GM13977 (cell line): ENCODE results near the gene LETMD1.

ENCODE experiments used
- DNase-seq: peaks from one replicate; pipeline ENCODE4 v3.0.0; 2012; ENCODE audit warnings: low spot score
- in situ Hi-C: fragments of 300-500 bp; cut with MboI; formaldehyde crosslinking; loops from one replicate; pipeline ENCODE4 v1.12.0; 2022; ENCODE audit warnings: low sequenced_read_pairs, low pct_unique_long_range_greater_than_20kb, mixed read lengths, inconsistent platforms; ENCODE audit not compliant: unreplicated experiment
- TF ChIP-seq, protein P1 (sequence below): IDR thresholded peaks from 2 replicates; pipeline ENCODE4 v1.5.1; 2012; ENCODE audit warnings: mild to moderate bottlenecking, control low read depth; ENCODE audit not compliant: insufficient read depth; ENCODE audit errors: extremely low read depth, missing control alignments

LETMD1 gene

DNA sequence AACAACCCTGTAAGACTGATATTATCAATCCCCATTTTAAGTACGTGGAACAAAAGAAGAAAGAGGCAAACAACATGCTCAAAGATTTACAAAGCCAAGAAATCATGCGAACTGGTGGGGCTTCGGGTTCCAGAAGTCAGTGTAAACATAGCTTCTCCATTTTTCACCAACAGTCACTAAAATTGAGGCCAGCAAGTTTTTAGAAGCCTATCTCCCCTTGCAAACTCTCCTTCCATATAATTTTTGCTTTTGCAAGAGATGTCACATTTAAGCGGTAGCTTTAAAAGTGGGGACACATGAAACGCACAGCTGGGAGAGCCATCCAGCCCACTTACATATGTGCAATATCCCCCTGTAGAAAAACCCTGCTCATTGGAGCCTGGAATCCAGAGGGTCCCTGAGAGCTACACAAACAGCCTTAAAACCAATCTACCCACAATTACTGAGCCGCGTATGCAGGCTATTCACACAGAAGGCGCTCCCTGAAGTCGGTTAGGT lies 22.7 kb upstream of the LETMD1 start:
- TF ChIP-seq, protein P1, sequence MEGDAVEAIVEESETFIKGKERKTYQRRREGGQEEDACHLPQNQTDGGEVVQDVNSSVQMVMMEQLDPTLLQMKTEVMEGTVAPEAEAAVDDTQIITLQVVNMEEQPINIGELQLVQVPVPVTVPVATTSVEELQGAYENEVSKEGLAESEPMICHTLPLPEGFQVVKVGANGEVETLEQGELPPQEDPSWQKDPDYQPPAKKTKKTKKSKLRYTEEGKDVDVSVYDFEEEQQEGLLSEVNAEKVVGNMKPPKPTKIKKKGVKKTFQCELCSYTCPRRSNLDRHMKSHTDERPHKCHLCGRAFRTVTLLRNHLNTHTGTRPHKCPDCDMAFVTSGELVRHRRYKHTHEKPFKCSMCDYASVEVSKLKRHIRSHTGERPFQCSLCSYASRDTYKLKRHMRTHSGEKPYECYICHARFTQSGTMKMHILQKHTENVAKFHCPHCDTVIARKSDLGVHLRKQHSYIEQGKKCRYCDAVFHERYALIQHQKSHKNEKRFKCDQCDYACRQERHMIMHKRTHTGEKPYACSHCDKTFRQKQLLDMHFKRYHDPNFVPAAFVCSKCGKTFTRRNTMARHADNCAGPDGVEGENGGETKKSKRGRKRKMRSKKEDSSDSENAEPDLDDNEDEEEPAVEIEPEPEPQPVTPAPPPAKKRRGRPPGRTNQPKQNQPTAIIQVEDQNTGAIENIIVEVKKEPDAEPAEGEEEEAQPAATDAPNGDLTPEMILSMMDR: no peak
- in situ Hi-C loops: no loop called here
- DNase-seq: no peak

DNA sequence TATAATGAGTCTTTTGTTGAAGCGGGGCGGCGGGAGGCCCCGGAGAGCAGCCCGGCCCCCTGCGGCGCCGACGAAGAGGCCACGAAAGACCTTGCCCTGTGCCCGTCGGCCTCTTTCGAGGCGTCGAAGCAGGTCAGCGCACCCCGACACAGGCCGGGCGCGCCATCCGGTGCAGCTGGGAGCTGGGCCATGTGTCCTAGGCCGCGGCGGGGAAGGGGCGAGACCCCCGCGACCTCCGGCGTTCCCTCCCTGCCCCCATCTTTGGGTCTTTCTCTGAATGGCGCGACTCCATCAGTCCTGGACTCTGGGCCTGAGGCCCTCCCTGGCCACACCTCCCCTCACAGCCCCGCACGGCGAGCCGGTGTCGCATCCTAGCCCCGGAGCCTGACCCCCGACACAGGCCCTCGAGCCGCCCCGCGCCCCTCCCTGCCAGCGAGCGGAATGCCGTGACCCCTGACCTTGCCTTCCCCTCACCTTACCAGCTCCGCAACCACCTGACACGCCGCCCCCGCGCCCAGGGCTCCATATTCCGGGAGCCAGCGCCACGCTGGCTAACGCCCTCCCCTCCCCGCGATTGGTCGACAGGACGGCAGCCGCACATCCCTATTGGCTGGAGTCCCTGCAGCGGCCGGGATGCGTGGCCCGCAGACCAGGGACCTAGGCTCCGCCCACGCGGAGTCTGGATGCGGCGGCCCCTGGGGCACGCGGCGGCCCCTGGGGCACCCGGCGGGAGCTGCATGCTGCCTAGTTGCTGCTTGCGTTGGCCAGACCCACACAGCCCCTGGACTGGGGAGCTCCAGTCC lies 22.1 kb upstream of the LETMD1 start, which contains the start of gene SLC11A2:
SLC11A2 (minus strand) TSS at position 549 of the 803 bp plus-strand sequence. CDS start 15,656 bp downstream, outside the sequence.
- DNase-seq: peak; percentile 96
- TF ChIP-seq, protein P1: no peak
- in situ Hi-C loops: no loop called here

- TF ChIP-seq, protein P1: no peak
- in situ Hi-C loops: no loop called here
- no peak for DNase-seq
Observed at GRCh38 chr12:51027342-51027835, 20.7 kb upstream of the LETMD1 start.

DNA sequence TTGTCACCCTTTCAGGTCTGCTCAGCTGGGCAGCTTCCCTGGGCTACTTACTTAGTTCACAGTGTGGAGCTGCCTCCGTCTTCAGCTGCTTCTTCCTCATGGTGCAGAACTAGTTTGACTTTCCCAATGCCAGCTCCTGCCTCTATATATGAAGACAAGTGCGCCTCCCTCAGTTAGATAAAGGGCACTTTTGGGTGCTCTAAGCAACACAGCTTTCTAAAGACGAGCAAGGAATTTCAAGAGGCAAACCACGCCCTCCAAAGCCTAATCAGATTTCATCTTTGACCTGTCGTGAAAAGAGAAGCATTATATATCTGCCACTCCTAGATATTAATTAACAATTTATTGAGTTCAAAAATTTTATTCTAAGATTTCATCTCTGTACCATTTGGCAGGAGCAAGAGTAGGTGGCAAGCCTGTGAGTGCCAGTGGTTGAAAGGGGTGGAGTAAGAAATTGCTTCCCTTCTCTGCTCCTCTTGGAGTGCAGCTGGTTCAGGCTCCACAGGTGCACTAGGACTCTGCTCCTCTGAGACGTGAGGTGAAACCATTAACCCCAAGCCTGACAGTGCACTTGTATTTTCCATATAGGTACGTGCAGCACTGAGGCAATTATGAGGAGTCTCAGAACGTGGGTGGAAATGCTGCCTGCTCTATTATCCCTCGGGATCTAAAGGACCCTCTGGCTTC lies 19.9 kb upstream of the LETMD1 start:
- in situ Hi-C loops: no loop called here
- DNase-seq: no peak
- TF ChIP-seq, protein P1: peak; percentile 36

DNA sequence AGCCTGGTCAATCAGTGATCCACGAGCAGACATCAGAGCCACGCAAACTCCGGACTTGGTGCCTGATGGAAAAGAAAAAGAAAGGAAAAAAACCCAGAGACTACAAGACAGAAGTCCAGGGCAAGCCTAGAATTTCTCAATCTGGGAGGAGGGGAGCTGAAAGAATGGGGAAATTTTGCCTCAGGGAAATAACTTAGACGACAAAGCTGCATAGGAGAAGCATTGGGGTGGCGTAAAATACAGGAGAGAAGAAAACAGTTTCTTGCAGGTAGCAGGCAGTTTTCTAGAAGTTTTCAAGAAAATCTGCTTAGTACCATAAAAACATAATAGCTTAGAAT lies 19.3 kb upstream of the LETMD1 start:
- in situ Hi-C loops: no loop called here
- DNase-seq: no peak
- TF ChIP-seq, protein P1: no peak

DNA sequence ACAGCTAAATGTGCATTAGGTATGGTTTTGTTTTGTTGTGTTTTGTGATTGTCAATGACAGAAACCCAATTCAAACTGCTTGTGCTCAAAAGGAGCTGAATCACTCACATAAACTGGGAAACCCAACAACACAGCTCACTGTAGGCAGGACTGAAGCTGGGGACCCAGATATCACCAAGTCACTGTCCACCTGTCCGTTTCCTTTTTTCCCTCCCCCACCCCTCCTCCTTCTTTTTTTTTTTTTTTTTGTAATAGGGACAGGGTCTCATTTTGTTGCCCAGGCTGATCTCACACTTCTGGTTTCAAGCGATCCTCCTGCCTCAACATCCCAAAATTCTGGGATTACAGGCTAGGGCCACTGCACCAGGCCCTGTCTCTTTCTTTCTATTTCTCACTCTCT lies 15.1 kb upstream of the LETMD1 start:
- TF ChIP-seq, protein P1: no peak
- DNase-seq: no peak

More for the DNA sequence above, 15.1 kb upstream of the LETMD1 start:
- in situ Hi-C loops: no loop called here
